Fibroblast of lung (primary cell): ENCODE measurements around the gene TBC1D5. TPM values are rescaled to one million over a fixed set of nuclear protein-coding genes. Genes with fewer than 3 reads are reported as not detected.
A peak's percentile ranks its signal among the peaks of the same experiment; 100 is the strongest.

ENCODE experiments used
- DNase-seq, 2 donors: peaks; one replicate each; pipeline versions ENCODE4 v3.0.0 to v3.0.0-alpha.2; 2010; ENCODE audit warnings: low read depth in 2 of 2
- H2AFZ ChIP-seq: 2 replicates; pipeline ENCODE4 v1.5.1; 2012; ENCODE audit warnings: low read length, control low read depth, inconsistent platforms
- H3K27ac ChIP-seq: 2 replicates; pipeline ENCODE4 v1.5.1; 2011; ENCODE audit warnings: low read length, control low read depth; ENCODE audit not compliant: insufficient read depth
- H3K27me3 ChIP-seq: 2 replicates; pipeline ENCODE4 v1.5.1; 2011; ENCODE audit warnings: mild to moderate bottlenecking, low read length; ENCODE audit not compliant: control insufficient read depth, insufficient read depth
- H3K36me3 ChIP-seq: 2 replicates; pipeline ENCODE4 v1.5.1; 2011; ENCODE audit warnings: low read length; ENCODE audit not compliant: control insufficient read depth, insufficient read depth
- H3K4me1 ChIP-seq: 2 replicates; pipeline ENCODE4 v1.5.1; 2011; ENCODE audit warnings: low read length; ENCODE audit not compliant: control insufficient read depth, insufficient read depth; ENCODE audit errors: extremely low read depth
- H3K4me2 ChIP-seq: 2 replicates; pipeline ENCODE4 v1.5.1; 2011; ENCODE audit warnings: low read length, control low read depth; ENCODE audit not compliant: insufficient read depth; ENCODE audit errors: extremely low read depth
- H3K4me3 ChIP-seq, 4 experiments: fragments of 200-600 bp in 1 of 4; sonication (generic) in 1 of 4; replicated peaks in 1 of 4; 2 replicates each; pipeline ENCODE4 v1.5.1; 2011 to 2016; ENCODE audit warnings: low read length in 4 of 4, low read depth in 3 of 4, mild to moderate bottlenecking in 3 of 4, control low read depth in 2 of 4, inconsistent platforms in 1 of 4, mixed read lengths in 1 of 4; ENCODE audit not compliant: insufficient read depth in 1 of 4; ENCODE audit errors: control extremely low read depth in 1 of 4
- H3K79me2 ChIP-seq: 2 replicates; pipeline ENCODE4 v1.5.1; 2012; ENCODE audit warnings: mild to moderate bottlenecking, low read length, inconsistent platforms; ENCODE audit not compliant: control insufficient read depth, insufficient read depth
- H3K9ac ChIP-seq: 2 replicates; pipeline ENCODE4 v1.5.1; 2011; ENCODE audit warnings: mild to moderate bottlenecking, low read length, control low read depth; ENCODE audit not compliant: insufficient read depth
- H3K9me3 ChIP-seq: 2 replicates; pipeline ENCODE4 v1.5.1; 2012; ENCODE audit warnings: low read depth, low read length; ENCODE audit not compliant: control insufficient read depth, insufficient read depth
- H4K20me1 ChIP-seq: 2 replicates; pipeline ENCODE4 v1.5.1; 2011; ENCODE audit warnings: low read length; ENCODE audit not compliant: control insufficient read depth, insufficient read depth; ENCODE audit errors: extremely low read depth
- EZH2 ChIP-seq: IDR thresholded peaks from 2 replicates; pipeline ENCODE4 v1.5.1; 2012; ENCODE audit warnings: low read length, control low read depth, mild to moderate bottlenecking; ENCODE audit errors: missing control alignments
- polyA plus RNA-seq, 2 donors: library from polyadenylated mRNA; depleted of rRNA in 1 of 2; stranded (reverse) in 1 of 2; unstranded in 1 of 2; fragments of >200 nt; gene quantifications; 2 replicates each; pipeline ENCODE4 v1.2.1, GENCODE V29; 2011 to 2012; ENCODE audit warnings: missing spikeins in 1 of 2
- total RNA-seq: library from RNA; depleted of rRNA; stranded (reverse); fragments of >200 nt; gene quantifications from 2 replicates; pipeline ENCODE4 v1.2.1, GENCODE V29; 2014
- TF ChIP-seq, protein P1 (sequence below), 2 donors: IDR thresholded peaks in 1 of 2; conservative IDR thresholded peaks in 1 of 2; 1 replicate in 1 of 2; 2 replicates in 1 of 2; pipeline ENCODE4 v1.5.1; 2011 to 2012; ENCODE audit warnings: low read length in 2 of 2, control low read depth in 1 of 2, inconsistent platforms in 1 of 2, low read depth in 1 of 2, mild to moderate bottlenecking in 1 of 2

TBC1D5 gene
- total and polyA plus RNA-seq, 2 donors (not counting 1 experiment from before 2014, with no cell fraction given) = 43.6 to 129 TPM

GRCh38 chr3:17733768-17734167, 8.7 kb downstream of the TBC1D5 start:
- H3K4me2 ChIP-seq = no peak overlapping the region
- no peaks in the 10 kb centered on the region for H3K9me3 ChIP-seq
- no peak for DNase-seq
- H3K4me3 ChIP-seq = no peak overlapping the region
- H3K27ac ChIP-seq = no peak overlapping the region
- TF ChIP-seq EZH2 = no peak
- TF ChIP-seq, protein P1, sequence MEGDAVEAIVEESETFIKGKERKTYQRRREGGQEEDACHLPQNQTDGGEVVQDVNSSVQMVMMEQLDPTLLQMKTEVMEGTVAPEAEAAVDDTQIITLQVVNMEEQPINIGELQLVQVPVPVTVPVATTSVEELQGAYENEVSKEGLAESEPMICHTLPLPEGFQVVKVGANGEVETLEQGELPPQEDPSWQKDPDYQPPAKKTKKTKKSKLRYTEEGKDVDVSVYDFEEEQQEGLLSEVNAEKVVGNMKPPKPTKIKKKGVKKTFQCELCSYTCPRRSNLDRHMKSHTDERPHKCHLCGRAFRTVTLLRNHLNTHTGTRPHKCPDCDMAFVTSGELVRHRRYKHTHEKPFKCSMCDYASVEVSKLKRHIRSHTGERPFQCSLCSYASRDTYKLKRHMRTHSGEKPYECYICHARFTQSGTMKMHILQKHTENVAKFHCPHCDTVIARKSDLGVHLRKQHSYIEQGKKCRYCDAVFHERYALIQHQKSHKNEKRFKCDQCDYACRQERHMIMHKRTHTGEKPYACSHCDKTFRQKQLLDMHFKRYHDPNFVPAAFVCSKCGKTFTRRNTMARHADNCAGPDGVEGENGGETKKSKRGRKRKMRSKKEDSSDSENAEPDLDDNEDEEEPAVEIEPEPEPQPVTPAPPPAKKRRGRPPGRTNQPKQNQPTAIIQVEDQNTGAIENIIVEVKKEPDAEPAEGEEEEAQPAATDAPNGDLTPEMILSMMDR (conservative IDR thresholded peaks at IDR 0.05 in 1 of 2, IDR thresholded peaks at IDR 0.05 in 1 of 2; ENCODE audit: low read depth in 1 of 2, low read length in 2 of 2) = no peak
- H3K4me1 ChIP-seq = no peaks in the 10 kb centered on the region
- H3K36me3 ChIP-seq = no peaks in the 10 kb centered on the region
- H2AFZ ChIP-seq = no peak overlapping the region
- H3K9ac ChIP-seq = no peak overlapping the region
- peaks cover 11% of the 10 kb centered on the region for H3K79me2 ChIP-seq
- no peaks in the 10 kb centered on the region for H3K27me3 ChIP-seq
- no peaks in the 10 kb centered on the region for H4K20me1 ChIP-seq

DNA sequence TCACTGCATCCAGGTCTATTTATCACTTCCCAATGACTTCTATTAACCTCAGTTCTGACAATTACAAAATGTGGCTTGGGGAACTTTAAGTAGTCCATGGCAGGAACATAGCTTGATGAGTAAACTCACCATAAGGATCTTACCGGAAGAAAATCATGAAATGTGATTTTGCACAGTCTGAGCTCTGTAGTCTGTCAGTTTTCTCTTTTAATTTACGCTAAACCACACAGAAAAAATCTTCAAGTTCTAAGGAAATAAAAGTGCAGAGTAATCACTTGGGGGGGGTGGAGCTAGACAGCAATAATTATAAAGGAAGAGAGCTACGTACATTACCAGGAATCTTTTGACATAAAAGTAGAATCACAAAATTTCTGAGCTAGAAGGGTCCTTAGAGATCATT, 9.2 kb downstream of the TBC1D5 start:
- no peaks in the 10 kb centered on the region for H3K27me3 ChIP-seq
- H4K20me1 ChIP-seq = no peaks in the 10 kb centered on the region
- peaks cover 8% of the 10 kb centered on the region for H3K79me2 ChIP-seq
- no peaks in the 10 kb centered on the region for H3K36me3 ChIP-seq
- H3K27ac ChIP-seq = no peak overlapping the region
- TF ChIP-seq EZH2 = no peak
- TF ChIP-seq, protein P1 (conservative IDR thresholded peaks at IDR 0.05 in 1 of 2, IDR thresholded peaks at IDR 0.05 in 1 of 2; ENCODE audit: low read depth in 1 of 2, low read length in 2 of 2) = no peak
- no peak overlapping the region for H3K9ac ChIP-seq
- DNase-seq = no peak
- H3K9me3 ChIP-seq = no peaks in the 10 kb centered on the region
- H2AFZ ChIP-seq = no peak overlapping the region
- no peak overlapping the region for H3K4me3 ChIP-seq
- no peak overlapping the region for H3K4me2 ChIP-seq
- no peaks in the 10 kb centered on the region for H3K4me1 ChIP-seq

- Histone ChIP-seq H4K20me1 (no peaks in the 10 kb centered on the region), H2AFZ (no peak overlapping the region), H3K4me2 (no peak overlapping the region), H3K27me3 (no peaks in the 10 kb centered on the region), H3K4me1 (no peaks in the 10 kb centered on the region), H3K36me3 (no peaks in the 10 kb centered on the region), H3K79me2 (no peaks in the 10 kb centered on the region), H3K4me3 (no peak overlapping the region), H3K27ac (no peak overlapping the region), H3K9ac (no peak overlapping the region), H3K9me3 (no peaks in the 10 kb centered on the region)
- TF ChIP-seq EZH2 = no peak
- TF ChIP-seq, protein P1 (conservative IDR thresholded peaks at IDR 0.05 in 1 of 2, IDR thresholded peaks at IDR 0.05 in 1 of 2; ENCODE audit: low read depth in 1 of 2, low read length in 2 of 2) = no peak
- peak; percentile 52 to 77 for DNase-seq
These were observed 12.0 kb downstream of the TBC1D5 start for GRCh38 chr3:17730318-17730967.
